Liver (tissue), 9 donors: Measurements from ENCODE around the gene TRPC4AP. TPM values are rescaled to one million over a fixed set of nuclear protein-coding genes. Genes with fewer than 3 reads are reported as not detected.

Source experiments
- DNase-seq: peaks from one replicate; pipeline ENCODE4 v3.0.0-alpha.2; 2017; ENCODE audit warnings: low spot score
- H3K27ac ChIP-seq, 2 donors: one replicate each; pipeline ENCODE4 v1.7.0; 2013; ENCODE audit warnings: inconsistent platforms in 2 of 2, low read length in 2 of 2, control low read depth in 1 of 2, low read depth in 1 of 2, mild to moderate bottlenecking in 1 of 2
- H3K27me3 ChIP-seq, 4 donors: one replicate each; pipeline versions ENCODE4 v1.6.1 to v1.7.0; 2013; ENCODE audit warnings: low read length in 3 of 4, inconsistent platforms in 1 of 4, mild to moderate bottlenecking in 1 of 4, moderate library complexity in 1 of 4; ENCODE audit not compliant: control insufficient read depth in 4 of 4, insufficient read depth in 4 of 4
- H3K36me3 ChIP-seq, 4 donors: one replicate each; pipeline versions ENCODE4 v1.6.1 to v1.7.0; 2013; ENCODE audit warnings: low read length in 3 of 4, mild to moderate bottlenecking in 3 of 4, low read depth in 1 of 4, moderate library complexity in 1 of 4; ENCODE audit not compliant: control insufficient read depth in 4 of 4, insufficient read depth in 3 of 4
- H3K4me1 ChIP-seq, 4 donors: one replicate each; pipeline versions ENCODE4 v1.6.1 to v1.7.0; 2013; ENCODE audit warnings: low read length in 3 of 4, mild to moderate bottlenecking in 3 of 4, moderate library complexity in 1 of 4; ENCODE audit not compliant: control insufficient read depth in 4 of 4, insufficient read depth in 4 of 4
- H3K4me3 ChIP-seq, 3 donors: one replicate each; pipeline versions ENCODE4 v1.6.1 to v1.7.0; 2013; ENCODE audit warnings: low read length in 3 of 3, control low read depth in 1 of 3, low read depth in 1 of 3, mild to moderate bottlenecking in 1 of 3
- H3K9ac ChIP-seq, 2 donors: one replicate each; pipeline ENCODE4 v1.7.0; 2013; ENCODE audit warnings: low read length in 2 of 2, mild to moderate bottlenecking in 2 of 2, moderate library complexity in 2 of 2, control low read depth in 1 of 2, low read depth in 1 of 2
- H3K9me3 ChIP-seq, 4 donors: one replicate each; pipeline versions ENCODE4 v1.6.1 to v1.7.0; 2013; ENCODE audit warnings: low read length in 3 of 4; ENCODE audit not compliant: control insufficient read depth in 4 of 4
- EGR1 ChIP-seq, 2 donors: IDR thresholded peaks; 2 replicates each; pipeline ENCODE4 v1.6.1; 2016 to 2018; ENCODE audit warnings: antibody characterized with exemption in 2 of 2, low read depth in 2 of 2
- FOXA1 ChIP-seq: IDR thresholded peaks from 2 replicates; pipeline ENCODE4 v1.6.1; 2016; ENCODE audit warnings: antibody characterized with exemption
- FOXA2 ChIP-seq: IDR thresholded peaks from 2 replicates; pipeline ENCODE4 v1.6.1; 2016; ENCODE audit warnings: antibody characterized with exemption
- GABPA ChIP-seq, 2 donors: IDR thresholded peaks in 1 of 2; conservative IDR thresholded peaks in 1 of 2; 2 replicates each; pipeline ENCODE4 v1.6.1; 2016; ENCODE audit warnings: antibody characterized with exemption in 2 of 2, mild to moderate bottlenecking in 1 of 2, moderate library complexity in 1 of 2
- HNF4A ChIP-seq, 2 donors: conservative IDR thresholded peaks; 2 replicates each; pipeline ENCODE4 v1.6.1; 2016; ENCODE audit warnings: antibody characterized with exemption in 2 of 2, mild to moderate bottlenecking in 2 of 2
- HNF4G ChIP-seq: IDR thresholded peaks from 2 replicates; pipeline ENCODE4 v1.6.1; 2016; ENCODE audit warnings: antibody characterized with exemption
- JUND ChIP-seq, 2 donors: IDR thresholded peaks; 2 replicates each; pipeline ENCODE4 v1.6.1; 2016; ENCODE audit warnings: antibody characterized with exemption in 2 of 2
- NR2F2 ChIP-seq: IDR thresholded peaks from 2 replicates; pipeline ENCODE4 v1.6.1; 2016; ENCODE audit warnings: antibody characterized with exemption
- RAD21 ChIP-seq, 2 donors: IDR thresholded peaks; 2 replicates each; pipeline ENCODE4 v1.6.1; 2016; ENCODE audit warnings: antibody characterized with exemption in 2 of 2, mild to moderate bottlenecking in 2 of 2
- RXRA ChIP-seq, 2 donors: IDR thresholded peaks; 2 replicates each; pipeline ENCODE4 v1.6.1; 2017 to 2018; ENCODE audit warnings: antibody characterized with exemption in 2 of 2, mild to moderate bottlenecking in 1 of 2
- SP1 ChIP-seq: IDR thresholded peaks from 2 replicates; pipeline ENCODE4 v1.6.1; 2018; ENCODE audit warnings: antibody characterized with exemption, mild to moderate bottlenecking
- TAF1 ChIP-seq: conservative IDR thresholded peaks from 2 replicates; pipeline ENCODE4 v1.6.1; 2016; ENCODE audit warnings: antibody characterized with exemption, mild to moderate bottlenecking
- YY1 ChIP-seq: IDR thresholded peaks from 2 replicates; pipeline ENCODE4 v1.6.1; 2016; ENCODE audit warnings: antibody characterized with exemption, mild to moderate bottlenecking
- WGBS: extraction: QIAGEN DNeasy Blood & Tissue Kit; methylation state at CpG from one replicate; pipeline ENCODE4 v1.1.7; 2013; 5-methylcytosine and 5-hydroxymethylcytosine counted together
- polyA plus RNA-seq, 2 donors: library from polyadenylated mRNA; stranded (reverse) in 1 of 2; unstranded in 1 of 2; fragments of 200-250 nt in 1 of 2; fragments of >200 nt in 1 of 2; fragmentation: Nextera tagmentation in 1 of 2; extraction: Ambion mirVana in 1 of 2; gene quantifications; one replicate each; pipeline versions ENCODE4 v1.2.1 to v1.2.3, GENCODE V29; 2013 to 2015
- total RNA-seq, 2 donors: library from RNA; depleted of rRNA; stranded (reverse); fragments of >200 nt; gene quantifications; one replicate each; pipeline ENCODE4 v1.2.3, GENCODE V29; 2014
- TF ChIP-seq, protein P1 (sequence below): IDR thresholded peaks from 2 replicates; pipeline ENCODE4 v1.6.1; 2016; ENCODE audit warnings: antibody characterized with exemption
- TF ChIP-seq, protein P2 (sequence below): IDR thresholded peaks from 2 replicates; pipeline ENCODE4 v1.6.1; 2016; ENCODE audit warnings: antibody characterized with exemption
- TF ChIP-seq, protein P3 (sequence below): IDR thresholded peaks from 2 replicates; pipeline ENCODE4 v1.6.1; 2016; ENCODE audit warnings: antibody characterized with exemption, mild to moderate bottlenecking
- TF ChIP-seq, protein P4 (sequence below): fragments of 150-350 bp; IDR thresholded peaks from 2 replicates; pipeline ENCODE4 v1.5.1; 2017; ENCODE audit warnings: improper control_type of control experiment, low read depth, low read length; ENCODE audit not compliant: missing input control
- TF ChIP-seq, protein P5 (sequence below): IDR thresholded peaks from 2 replicates; pipeline ENCODE4 v1.6.1; 2016; ENCODE audit warnings: antibody characterized with exemption
- donor health status: healthy.
- donor health status: healthy.
- donor health status: healthy.
- donor health status: healthy.
- donor health status: healthy.

TRPC4AP gene
- total and polyA plus RNA-seq, 4 donors: 26.3 to 57.2 (median 33.8) TPM

DNA sequence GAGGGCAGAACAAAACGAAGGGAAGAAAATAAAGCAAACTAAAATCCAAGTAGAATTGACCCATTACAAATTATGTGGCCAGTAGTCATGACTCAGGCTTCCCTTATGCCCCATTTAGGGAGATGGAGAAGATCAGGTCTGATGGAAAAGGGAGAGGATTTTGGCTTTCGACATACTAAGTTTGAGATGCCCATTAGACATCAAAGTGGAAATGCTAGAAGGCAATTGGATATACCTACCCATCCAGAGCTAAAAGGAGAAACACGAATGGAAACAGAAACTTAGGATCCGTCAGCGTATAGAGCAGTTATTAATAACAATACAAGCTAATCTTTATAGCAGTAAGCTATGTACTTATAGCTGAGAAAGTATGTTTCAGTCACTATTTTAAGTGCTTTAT lies 4.8 kb downstream of the TRPC4AP start:
- Histone ChIP-seq H3K27ac (no peak overlapping the region), H3K4me3 (no peak overlapping the region), H3K9ac (no peak overlapping the region), H3K4me1 (peaks cover 6 to 13% (median 12%) of the 10 kb centered on the region in 4 donors), H3K9me3 (no peaks in the 10 kb centered on the region), H3K27me3 (no peaks in the 10 kb centered on the region), H3K36me3 (peaks cover 0 to 3% (median 0%) of the 10 kb centered on the region in 4 donors)
- TF ChIP-seq EGR1 (IDR thresholded peaks at IDR 0.05; ENCODE audit: low read depth in 2 of 2) (no peak), RAD21 (IDR thresholded peaks at IDR 0.05) (no peak), FOXA1 (no peak), JUND (IDR thresholded peaks at IDR 0.05) (no peak), HNF4A (conservative IDR thresholded peaks at IDR 0.05) (no peak), SP1 (no peak), FOXA2 (no peak), RXRA (IDR thresholded peaks at IDR 0.05) (no peak), HNF4G (no peak), YY1 (no peak), NR2F2 (no peak), GABPA (IDR thresholded peaks at IDR 0.05 in 1 of 2, conservative IDR thresholded peaks at IDR 0.05 in 1 of 2) (no peak), TAF1 (no peak)
- TF ChIP-seq, protein P1, sequence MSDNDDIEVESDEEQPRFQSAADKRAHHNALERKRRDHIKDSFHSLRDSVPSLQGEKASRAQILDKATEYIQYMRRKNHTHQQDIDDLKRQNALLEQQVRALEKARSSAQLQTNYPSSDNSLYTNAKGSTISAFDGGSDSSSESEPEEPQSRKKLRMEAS: no peak
- TF ChIP-seq, protein P2, sequence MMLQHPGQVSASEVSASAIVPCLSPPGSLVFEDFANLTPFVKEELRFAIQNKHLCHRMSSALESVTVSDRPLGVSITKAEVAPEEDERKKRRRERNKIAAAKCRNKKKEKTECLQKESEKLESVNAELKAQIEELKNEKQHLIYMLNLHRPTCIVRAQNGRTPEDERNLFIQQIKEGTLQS: no peak
- TF ChIP-seq, protein P3, sequence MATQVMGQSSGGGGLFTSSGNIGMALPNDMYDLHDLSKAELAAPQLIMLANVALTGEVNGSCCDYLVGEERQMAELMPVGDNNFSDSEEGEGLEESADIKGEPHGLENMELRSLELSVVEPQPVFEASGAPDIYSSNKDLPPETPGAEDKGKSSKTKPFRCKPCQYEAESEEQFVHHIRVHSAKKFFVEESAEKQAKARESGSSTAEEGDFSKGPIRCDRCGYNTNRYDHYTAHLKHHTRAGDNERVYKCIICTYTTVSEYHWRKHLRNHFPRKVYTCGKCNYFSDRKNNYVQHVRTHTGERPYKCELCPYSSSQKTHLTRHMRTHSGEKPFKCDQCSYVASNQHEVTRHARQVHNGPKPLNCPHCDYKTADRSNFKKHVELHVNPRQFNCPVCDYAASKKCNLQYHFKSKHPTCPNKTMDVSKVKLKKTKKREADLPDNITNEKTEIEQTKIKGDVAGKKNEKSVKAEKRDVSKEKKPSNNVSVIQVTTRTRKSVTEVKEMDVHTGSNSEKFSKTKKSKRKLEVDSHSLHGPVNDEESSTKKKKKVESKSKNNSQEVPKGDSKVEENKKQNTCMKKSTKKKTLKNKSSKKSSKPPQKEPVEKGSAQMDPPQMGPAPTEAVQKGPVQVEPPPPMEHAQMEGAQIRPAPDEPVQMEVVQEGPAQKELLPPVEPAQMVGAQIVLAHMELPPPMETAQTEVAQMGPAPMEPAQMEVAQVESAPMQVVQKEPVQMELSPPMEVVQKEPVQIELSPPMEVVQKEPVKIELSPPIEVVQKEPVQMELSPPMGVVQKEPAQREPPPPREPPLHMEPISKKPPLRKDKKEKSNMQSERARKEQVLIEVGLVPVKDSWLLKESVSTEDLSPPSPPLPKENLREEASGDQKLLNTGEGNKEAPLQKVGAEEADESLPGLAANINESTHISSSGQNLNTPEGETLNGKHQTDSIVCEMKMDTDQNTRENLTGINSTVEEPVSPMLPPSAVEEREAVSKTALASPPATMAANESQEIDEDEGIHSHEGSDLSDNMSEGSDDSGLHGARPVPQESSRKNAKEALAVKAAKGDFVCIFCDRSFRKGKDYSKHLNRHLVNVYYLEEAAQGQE: no peak
- TF ChIP-seq, protein P4, sequence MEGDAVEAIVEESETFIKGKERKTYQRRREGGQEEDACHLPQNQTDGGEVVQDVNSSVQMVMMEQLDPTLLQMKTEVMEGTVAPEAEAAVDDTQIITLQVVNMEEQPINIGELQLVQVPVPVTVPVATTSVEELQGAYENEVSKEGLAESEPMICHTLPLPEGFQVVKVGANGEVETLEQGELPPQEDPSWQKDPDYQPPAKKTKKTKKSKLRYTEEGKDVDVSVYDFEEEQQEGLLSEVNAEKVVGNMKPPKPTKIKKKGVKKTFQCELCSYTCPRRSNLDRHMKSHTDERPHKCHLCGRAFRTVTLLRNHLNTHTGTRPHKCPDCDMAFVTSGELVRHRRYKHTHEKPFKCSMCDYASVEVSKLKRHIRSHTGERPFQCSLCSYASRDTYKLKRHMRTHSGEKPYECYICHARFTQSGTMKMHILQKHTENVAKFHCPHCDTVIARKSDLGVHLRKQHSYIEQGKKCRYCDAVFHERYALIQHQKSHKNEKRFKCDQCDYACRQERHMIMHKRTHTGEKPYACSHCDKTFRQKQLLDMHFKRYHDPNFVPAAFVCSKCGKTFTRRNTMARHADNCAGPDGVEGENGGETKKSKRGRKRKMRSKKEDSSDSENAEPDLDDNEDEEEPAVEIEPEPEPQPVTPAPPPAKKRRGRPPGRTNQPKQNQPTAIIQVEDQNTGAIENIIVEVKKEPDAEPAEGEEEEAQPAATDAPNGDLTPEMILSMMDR: no peak
- TF ChIP-seq, protein P5, sequence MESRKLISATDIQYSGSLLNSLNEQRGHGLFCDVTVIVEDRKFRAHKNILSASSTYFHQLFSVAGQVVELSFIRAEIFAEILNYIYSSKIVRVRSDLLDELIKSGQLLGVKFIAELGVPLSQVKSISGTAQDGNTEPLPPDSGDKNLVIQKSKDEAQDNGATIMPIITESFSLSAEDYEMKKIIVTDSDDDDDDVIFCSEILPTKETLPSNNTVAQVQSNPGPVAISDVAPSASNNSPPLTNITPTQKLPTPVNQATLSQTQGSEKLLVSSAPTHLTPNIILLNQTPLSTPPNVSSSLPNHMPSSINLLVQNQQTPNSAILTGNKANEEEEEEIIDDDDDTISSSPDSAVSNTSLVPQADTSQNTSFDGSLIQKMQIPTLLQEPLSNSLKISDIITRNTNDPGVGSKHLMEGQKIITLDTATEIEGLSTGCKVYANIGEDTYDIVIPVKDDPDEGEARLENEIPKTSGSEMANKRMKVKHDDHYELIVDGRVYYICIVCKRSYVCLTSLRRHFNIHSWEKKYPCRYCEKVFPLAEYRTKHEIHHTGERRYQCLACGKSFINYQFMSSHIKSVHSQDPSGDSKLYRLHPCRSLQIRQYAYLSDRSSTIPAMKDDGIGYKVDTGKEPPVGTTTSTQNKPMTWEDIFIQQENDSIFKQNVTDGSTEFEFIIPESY: no peak
- 81% methylated on average over 5 of the region's 5 CpGs for WGBS
- DNase-seq: no peak
